LNCAP (cell line): ENCODE measurements around the gene ALDH5A1.

Experiments
- CTCF ChIP-seq: fragments of 450-650 bp; IDR thresholded peaks from 2 replicates; pipeline ENCODE4 v1.5.1; 2017; ENCODE audit warnings: mild to moderate bottlenecking

ALDH5A1 gene

GRCh38 chr6:24565196-24565595, 70.4 kb downstream of the ALDH5A1 start:
- no peak for TF ChIP-seq CTCF

- TF ChIP-seq CTCF: no peak
These were observed 71.4 kb downstream of the ALDH5A1 start for GRCh38 chr6:24566020-24566767.

GRCh38 chr6:24568683-24569082, 73.9 kb downstream of the ALDH5A1 start:
- no peak for TF ChIP-seq CTCF

GRCh38 chr6:24569811-24570210, 75.0 kb downstream of the ALDH5A1 start:
- TF ChIP-seq CTCF: no peak

GRCh38 chr6:24571361-24571760, 76.6 kb downstream of the ALDH5A1 start:
- TF ChIP-seq CTCF: no peak

GRCh38 chr6:24574809-24575208, 80.0 kb downstream of the ALDH5A1 start:
- TF ChIP-seq CTCF: no peak

GRCh38 chr6:24576447-24576846, 81.7 kb downstream of the ALDH5A1 start:
- no peak for TF ChIP-seq CTCF
